ENCODE data around the gene DIS3L.

DNA sequence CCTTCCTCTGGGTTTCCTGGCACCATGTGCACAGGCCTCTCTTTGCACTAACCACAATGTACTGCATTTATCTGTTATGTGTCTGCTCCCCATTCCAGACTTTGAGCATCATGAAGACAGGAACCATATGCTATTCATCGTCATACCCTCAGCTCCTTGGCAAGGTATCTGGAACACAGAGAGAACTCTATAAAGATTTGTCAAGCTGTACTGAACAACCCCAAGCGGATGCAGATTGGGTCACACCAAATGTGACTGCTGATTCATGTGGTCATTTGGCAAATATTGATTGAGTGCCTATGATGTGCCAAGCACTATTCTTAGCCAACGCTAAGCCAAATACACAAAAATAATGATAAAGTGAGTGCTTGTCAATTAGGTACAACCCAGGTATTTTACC lies 32.3 kb upstream of the DIS3L start:
- TF ChIP-seq FOXM1 (IDR thresholded peaks at IDR 0.05; ENCODE audit: borderline replicate concordance, low read depth) (no peak), YY1 (IDR thresholded peaks at IDR 0.05; ENCODE audit: low read depth) (no peak), EP300 (IDR thresholded peaks at IDR 0.05; ENCODE audit: borderline replicate concordance) (no peak), RAD21 (IDR thresholded peaks at IDR 0.05; ENCODE audit: low read depth) (no peak), CEBPB (IDR thresholded peaks at IDR 0.05) (no peak)
- TF ChIP-seq, protein P1, sequence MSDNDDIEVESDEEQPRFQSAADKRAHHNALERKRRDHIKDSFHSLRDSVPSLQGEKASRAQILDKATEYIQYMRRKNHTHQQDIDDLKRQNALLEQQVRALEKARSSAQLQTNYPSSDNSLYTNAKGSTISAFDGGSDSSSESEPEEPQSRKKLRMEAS (IDR thresholded peaks at IDR 0.05): no peak
- TF ChIP-seq, protein P2, sequence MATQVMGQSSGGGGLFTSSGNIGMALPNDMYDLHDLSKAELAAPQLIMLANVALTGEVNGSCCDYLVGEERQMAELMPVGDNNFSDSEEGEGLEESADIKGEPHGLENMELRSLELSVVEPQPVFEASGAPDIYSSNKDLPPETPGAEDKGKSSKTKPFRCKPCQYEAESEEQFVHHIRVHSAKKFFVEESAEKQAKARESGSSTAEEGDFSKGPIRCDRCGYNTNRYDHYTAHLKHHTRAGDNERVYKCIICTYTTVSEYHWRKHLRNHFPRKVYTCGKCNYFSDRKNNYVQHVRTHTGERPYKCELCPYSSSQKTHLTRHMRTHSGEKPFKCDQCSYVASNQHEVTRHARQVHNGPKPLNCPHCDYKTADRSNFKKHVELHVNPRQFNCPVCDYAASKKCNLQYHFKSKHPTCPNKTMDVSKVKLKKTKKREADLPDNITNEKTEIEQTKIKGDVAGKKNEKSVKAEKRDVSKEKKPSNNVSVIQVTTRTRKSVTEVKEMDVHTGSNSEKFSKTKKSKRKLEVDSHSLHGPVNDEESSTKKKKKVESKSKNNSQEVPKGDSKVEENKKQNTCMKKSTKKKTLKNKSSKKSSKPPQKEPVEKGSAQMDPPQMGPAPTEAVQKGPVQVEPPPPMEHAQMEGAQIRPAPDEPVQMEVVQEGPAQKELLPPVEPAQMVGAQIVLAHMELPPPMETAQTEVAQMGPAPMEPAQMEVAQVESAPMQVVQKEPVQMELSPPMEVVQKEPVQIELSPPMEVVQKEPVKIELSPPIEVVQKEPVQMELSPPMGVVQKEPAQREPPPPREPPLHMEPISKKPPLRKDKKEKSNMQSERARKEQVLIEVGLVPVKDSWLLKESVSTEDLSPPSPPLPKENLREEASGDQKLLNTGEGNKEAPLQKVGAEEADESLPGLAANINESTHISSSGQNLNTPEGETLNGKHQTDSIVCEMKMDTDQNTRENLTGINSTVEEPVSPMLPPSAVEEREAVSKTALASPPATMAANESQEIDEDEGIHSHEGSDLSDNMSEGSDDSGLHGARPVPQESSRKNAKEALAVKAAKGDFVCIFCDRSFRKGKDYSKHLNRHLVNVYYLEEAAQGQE (IDR thresholded peaks at IDR 0.05; ENCODE audit: low read depth): no peak
